ENCODE data around the gene GATC. TPM values are rescaled to one million over a fixed set of nuclear protein-coding genes. Genes with fewer than 3 reads are reported as not detected.
"Not testable (repeated sequence)": the region's sequence is repeated elsewhere in the genome, so short reads cannot be mapped to it uniquely, and the experiment has no call there.

Gene GATC
- total and polyA plus RNA-seq, 2 donors (not counting 3 experiments of a cell fraction or from before 2014, with no cell fraction given): 13.0 to 28.8 TPM

DNA sequence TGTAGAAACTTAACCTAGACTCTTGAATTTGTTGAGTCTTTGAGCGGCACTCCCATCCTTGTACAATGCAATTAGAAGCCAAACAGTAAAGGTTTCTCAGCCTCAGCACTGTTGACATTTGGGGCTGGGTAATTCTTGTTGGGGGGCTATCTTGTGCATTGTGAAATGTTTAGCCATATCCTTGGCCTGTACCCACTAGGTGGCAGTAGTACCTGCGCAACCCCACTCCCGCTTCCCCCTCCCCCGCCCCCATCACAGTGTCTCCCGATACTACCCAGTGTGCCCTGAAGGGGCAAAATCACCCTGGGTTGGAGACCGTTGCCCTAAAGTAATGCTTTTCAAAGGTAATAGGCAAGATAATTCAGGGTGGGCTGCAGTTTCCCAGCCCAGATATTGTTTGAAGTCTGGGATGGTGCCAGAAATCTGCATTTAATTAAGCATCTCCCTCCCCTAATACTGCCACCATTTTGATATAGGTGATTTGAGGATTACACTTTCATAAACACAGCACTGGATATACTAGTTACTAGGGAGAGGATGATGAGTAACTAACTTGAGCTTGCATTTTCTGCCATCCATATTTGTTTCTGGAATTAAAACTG lies 6.5 kb upstream of the GATC start:
- H3K36me3 ChIP-seq (ENCODE audit: control insufficient read depth in 2 of 2, extremely low read depth in 1 of 2, insufficient read depth in 2 of 2, low read length in 2 of 2): peaks cover 8% of the 10 kb centered on the region in 2 experiments
- no peak overlapping the region for H3K27ac ChIP-seq (ENCODE audit: insufficient read depth, low read depth, low read length)
- H3K79me2 ChIP-seq (ENCODE audit: control insufficient read depth, insufficient read depth, low read length): peaks cover 32% of the 10 kb centered on the region
- no TSS peak for BruUV-seq (replicated peaks)
- dilution Hi-C loops (cut with MboI; ENCODE audit: extremely low pct_ligation_motif_present, low sequenced_read_pairs) (no loop called here), intact Hi-C loops (cut with micrococcal nuclease) (loop anchor here (1.0 to 2.0 kb wide), 4 partner anchors 27 to 208 kb away; partner anchors contain the start of gene DYNLL1)
- no peak overlapping the region for H2AFZ ChIP-seq (ENCODE audit: low read depth, low read length)
- no peak overlapping the region for H3K4me2 ChIP-seq (ENCODE audit: insufficient read depth, low read length)
- FAIRE-seq (peak; percentile 61), DNase-seq (ENCODE audit: low read depth, low spot score) (peak; percentile 67)
- CTCF ChIA-PET: interaction anchor here (0.7 to 1.1 kb wide), 3 partner anchors 16 to 209 kb away, joined by 3 read pairs; partner anchors contain the start of gene POP5
- H3K9me3 ChIP-seq (replicated peaks; ENCODE audit: control insufficient read depth, insufficient read depth, low read length): no peaks in the 10 kb centered on the region
- POLR2A ChIA-PET: no interaction called here
- peaks cover 17% of the 10 kb centered on the region for H3K4me1 ChIP-seq (ENCODE audit: control insufficient read depth, extremely low read depth, insufficient read depth, low read length)
- TF ChIP-seq, protein P1, sequence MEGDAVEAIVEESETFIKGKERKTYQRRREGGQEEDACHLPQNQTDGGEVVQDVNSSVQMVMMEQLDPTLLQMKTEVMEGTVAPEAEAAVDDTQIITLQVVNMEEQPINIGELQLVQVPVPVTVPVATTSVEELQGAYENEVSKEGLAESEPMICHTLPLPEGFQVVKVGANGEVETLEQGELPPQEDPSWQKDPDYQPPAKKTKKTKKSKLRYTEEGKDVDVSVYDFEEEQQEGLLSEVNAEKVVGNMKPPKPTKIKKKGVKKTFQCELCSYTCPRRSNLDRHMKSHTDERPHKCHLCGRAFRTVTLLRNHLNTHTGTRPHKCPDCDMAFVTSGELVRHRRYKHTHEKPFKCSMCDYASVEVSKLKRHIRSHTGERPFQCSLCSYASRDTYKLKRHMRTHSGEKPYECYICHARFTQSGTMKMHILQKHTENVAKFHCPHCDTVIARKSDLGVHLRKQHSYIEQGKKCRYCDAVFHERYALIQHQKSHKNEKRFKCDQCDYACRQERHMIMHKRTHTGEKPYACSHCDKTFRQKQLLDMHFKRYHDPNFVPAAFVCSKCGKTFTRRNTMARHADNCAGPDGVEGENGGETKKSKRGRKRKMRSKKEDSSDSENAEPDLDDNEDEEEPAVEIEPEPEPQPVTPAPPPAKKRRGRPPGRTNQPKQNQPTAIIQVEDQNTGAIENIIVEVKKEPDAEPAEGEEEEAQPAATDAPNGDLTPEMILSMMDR (IDR thresholded peaks at IDR 0.05; ENCODE audit: extremely low read depth in 1 of 2, insufficient read depth in 1 of 2, low read depth in 1 of 2, low read length in 2 of 2): peak; percentile 34 to 82
- TF ChIP-seq JUN (IDR thresholded peaks at IDR 0.05; ENCODE audit: borderline replicate concordance, insufficient read depth, insufficient read length, low read depth) (no peak), MYC (IDR thresholded peaks at IDR 0.05; ENCODE audit: low read depth, low read length) (no peak)
- H3K4me3 ChIP-seq (replicated peaks in 1 of 3; ENCODE audit: insufficient read depth in 1 of 3, low read depth in 1 of 3, low read length in 3 of 3): no peak overlapping the region
- no peaks in the 10 kb centered on the region for H4K20me1 ChIP-seq (replicated peaks; ENCODE audit: control insufficient read depth, extremely low read depth, insufficient read depth, low read length)
- no peaks in the 10 kb centered on the region for H3K9me1 ChIP-seq (replicated peaks; ENCODE audit: control insufficient read depth, extremely low read depth, insufficient read depth, low read length)
- no peaks in the 10 kb centered on the region for H3K27me3 ChIP-seq (ENCODE audit: control insufficient read depth in 2 of 2, insufficient read depth in 2 of 2, low read length in 2 of 2)
- no peak overlapping the region for H3K9ac ChIP-seq (replicated peaks; ENCODE audit: extremely low read depth, insufficient read depth, low read length)

DNA sequence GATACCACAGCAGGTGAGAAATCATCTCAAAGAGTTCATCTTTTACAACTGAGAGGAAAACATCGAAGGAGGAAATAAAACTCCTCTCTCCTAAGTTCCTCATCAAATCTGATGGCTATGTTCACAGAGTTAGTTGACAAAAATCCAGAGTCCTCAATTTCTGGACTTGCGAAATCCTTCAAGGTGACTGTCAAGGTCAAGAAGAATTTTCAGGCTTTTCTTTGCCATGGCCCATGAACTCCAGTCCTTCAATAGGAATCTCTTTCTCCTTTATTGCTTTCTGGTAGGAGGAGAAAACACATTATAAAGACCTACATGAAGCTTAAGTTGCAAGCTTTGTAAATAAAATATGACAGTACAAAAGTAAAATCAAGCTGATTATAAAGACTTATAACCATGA lies 1.6 kb upstream of the GATC start:
- CTCF ChIA-PET: interaction anchor here (0.9 kb wide), 1 partner anchor 17 kb away, joined by 3 read pairs; no protein-coding TSS in a partner anchor
- intact Hi-C loops (cut with micrococcal nuclease): no loop called here
- no peak overlapping the region for H2AFZ ChIP-seq (ENCODE audit: low read depth, low read length)
- no peaks in the 10 kb centered on the region for H3K9me3 ChIP-seq (replicated peaks; ENCODE audit: control insufficient read depth, insufficient read depth, low read length)
- peaks cover 61% of the 10 kb centered on the region for H3K79me2 ChIP-seq (ENCODE audit: control insufficient read depth, insufficient read depth, low read length)
- dilution Hi-C loops (cut with MboI; ENCODE audit: extremely low pct_ligation_motif_present, low sequenced_read_pairs): no loop called here
- TF ChIP-seq MYC (IDR thresholded peaks at IDR 0.05; ENCODE audit: low read depth, low read length) (no peak), POLR2A (IDR thresholded peaks at IDR 0.05; ENCODE audit: low read depth, low read length) (no peak)
- TF ChIP-seq, protein P2, sequence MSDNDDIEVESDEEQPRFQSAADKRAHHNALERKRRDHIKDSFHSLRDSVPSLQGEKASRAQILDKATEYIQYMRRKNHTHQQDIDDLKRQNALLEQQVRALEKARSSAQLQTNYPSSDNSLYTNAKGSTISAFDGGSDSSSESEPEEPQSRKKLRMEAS (IDR thresholded peaks at IDR 0.05; ENCODE audit: insufficient read depth, insufficient read length): no peak
- POLR2A ChIA-PET: no interaction called here
- H3K36me3 ChIP-seq (ENCODE audit: control insufficient read depth in 2 of 2, extremely low read depth in 1 of 2, insufficient read depth in 2 of 2, low read length in 2 of 2): peaks cover 8% of the 10 kb centered on the region in 2 experiments
- H3K4me1 ChIP-seq (ENCODE audit: control insufficient read depth, extremely low read depth, insufficient read depth, low read length): peaks cover 18% of the 10 kb centered on the region
- no peak overlapping the region for H3K4me2 ChIP-seq (ENCODE audit: insufficient read depth, low read length)
- DNase-seq (ENCODE audit: low read depth, low spot score) (no peak), FAIRE-seq (no peak)
- no peaks in the 10 kb centered on the region for H4K20me1 ChIP-seq (replicated peaks; ENCODE audit: control insufficient read depth, extremely low read depth, insufficient read depth, low read length)
- no peak overlapping the region for H3K27ac ChIP-seq (ENCODE audit: insufficient read depth, low read depth, low read length)
- BruUV-seq (replicated peaks): no TSS peak
- no peaks in the 10 kb centered on the region for H3K9me1 ChIP-seq (replicated peaks; ENCODE audit: control insufficient read depth, extremely low read depth, insufficient read depth, low read length)
- H3K9ac ChIP-seq (replicated peaks; ENCODE audit: extremely low read depth, insufficient read depth, low read length): no peak overlapping the region
- no peak overlapping the region for H3K4me3 ChIP-seq (replicated peaks in 1 of 3; ENCODE audit: insufficient read depth in 1 of 3, low read depth in 1 of 3, low read length in 3 of 3)
- H3K27me3 ChIP-seq (ENCODE audit: control insufficient read depth in 2 of 2, insufficient read depth in 2 of 2, low read length in 2 of 2): no peaks in the 10 kb centered on the region

DNA sequence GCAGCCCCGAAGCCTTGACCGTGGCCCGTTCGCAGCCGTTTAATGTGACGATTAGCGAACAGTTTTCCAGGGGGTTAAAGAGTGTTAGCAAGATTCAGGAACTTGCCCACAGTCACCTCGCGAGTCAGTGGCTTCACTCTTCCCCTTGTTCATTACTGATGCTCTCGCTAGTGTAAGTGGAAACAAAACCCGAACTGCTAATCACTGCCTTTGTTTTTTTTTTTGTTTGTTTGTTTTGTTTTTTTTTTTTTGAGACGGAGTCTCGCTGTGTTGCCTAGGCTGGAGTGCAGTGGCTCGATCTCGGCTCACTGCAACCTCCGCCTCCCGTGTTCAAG lies 567 bp downstream of the GATC start:
- intact Hi-C loops (cut with micrococcal nuclease): loop anchor here (1.0 kb wide), 1 partner anchor 9 kb away; the partner anchor contains the start of gene COX6A1
- CTCF ChIA-PET: interaction anchor here (1.5 kb wide), 1 partner anchor 28 kb away, joined by 3 read pairs; no protein-coding TSS in a partner anchor
- BruUV-seq (replicated peaks); FAIRE-seq; dilution Hi-C loops (cut with MboI; ENCODE audit: extremely low pct_ligation_motif_present, low sequenced_read_pairs); H3K36me3 ChIP-seq (ENCODE audit: control insufficient read depth in 2 of 2, extremely low read depth in 1 of 2, insufficient read depth in 2 of 2, low read length in 2 of 2); H3K9me1 ChIP-seq (replicated peaks; ENCODE audit: control insufficient read depth, extremely low read depth, insufficient read depth, low read length); DNase-seq (ENCODE audit: low read depth, low spot score); H4K20me1 ChIP-seq (replicated peaks; ENCODE audit: control insufficient read depth, extremely low read depth, insufficient read depth, low read length); H3K9me3 ChIP-seq (replicated peaks; ENCODE audit: control insufficient read depth, insufficient read depth, low read length); H3K27me3 ChIP-seq (ENCODE audit: control insufficient read depth in 2 of 2, insufficient read depth in 2 of 2, low read length in 2 of 2): not testable (repeated sequence)
- Histone ChIP-seq H2AFZ (ENCODE audit: low read depth, low read length) (peak overlapping the region; percentile 53), H3K4me3 (replicated peaks in 1 of 3; ENCODE audit: insufficient read depth in 1 of 3, low read depth in 1 of 3, low read length in 3 of 3) (peak overlapping the region; percentile 49 to 75 (median 61)), H3K27ac (ENCODE audit: insufficient read depth, low read depth, low read length) (peak overlapping the region; percentile 10), H3K4me2 (ENCODE audit: insufficient read depth, low read length) (peak overlapping the region; percentile 85), H3K4me1 (ENCODE audit: control insufficient read depth, extremely low read depth, insufficient read depth, low read length) (peaks cover 15% of the 10 kb centered on the region), H3K79me2 (ENCODE audit: control insufficient read depth, insufficient read depth, low read length) (peaks cover 51% of the 10 kb centered on the region), H3K9ac (replicated peaks; ENCODE audit: extremely low read depth, insufficient read depth, low read length) (peak overlapping the region; percentile 67)
- POLR2A ChIA-PET: interaction anchor here (0.7 kb wide), 1 partner anchor 20 kb away, joined by 6 read pairs; no protein-coding TSS in a partner anchor

Data from endothelial cell of umbilical vein (primary cell).